ENCODE measurements around the gene RPL13.

The RPL13 gene

GRCh38 chr16:89596061-89596689 is 35.7 kb downstream of the RPL13 start:
- no peak overlapping the region for H3K27ac ChIP-seq (ENCODE audit: low read depth, low read length)
- H3K27me3 ChIP-seq (ENCODE audit: control insufficient read depth, low read length), result no peaks in the 10 kb centered on the region
- no peak overlapping the region for H3K4me2 ChIP-seq (ENCODE audit: low read length)
- no peak overlapping the region for H3K4me3 ChIP-seq (ENCODE audit: low read length)
- H3K9me3 ChIP-seq (ENCODE audit: control insufficient read depth, insufficient read depth, low read length), result no peaks in the 10 kb centered on the region
- no peaks in the 10 kb centered on the region for H3K4me1 ChIP-seq (ENCODE audit: control insufficient read depth, low read length)
- H3F3A ChIP-seq (ENCODE audit: control insufficient read depth, insufficient read depth), result no peaks in the 10 kb centered on the region
- no peaks in the 10 kb centered on the region for H3K79me2 ChIP-seq (ENCODE audit: control insufficient read depth, low read length)
- TF ChIP-seq CTCF (IDR thresholded peaks at IDR 0.05; ENCODE audit: low read depth, low read length, poor library complexity, severe bottlenecking), result no peak
- TF ChIP-seq EZH2phosphoT487 (IDR thresholded peaks at IDR 0.05; ENCODE audit: borderline replicate concordance, low read length), result no peak
- H4K20me1 ChIP-seq (ENCODE audit: control insufficient read depth, insufficient read depth, low read depth, low read length), result no peaks in the 10 kb centered on the region
- H3K36me3 ChIP-seq (ENCODE audit: control insufficient read depth, low read length), result no peaks in the 10 kb centered on the region
- H3K9me2 ChIP-seq (replicated peaks; ENCODE audit: control insufficient read depth, low read length), result no peaks in the 10 kb centered on the region

DNA sequence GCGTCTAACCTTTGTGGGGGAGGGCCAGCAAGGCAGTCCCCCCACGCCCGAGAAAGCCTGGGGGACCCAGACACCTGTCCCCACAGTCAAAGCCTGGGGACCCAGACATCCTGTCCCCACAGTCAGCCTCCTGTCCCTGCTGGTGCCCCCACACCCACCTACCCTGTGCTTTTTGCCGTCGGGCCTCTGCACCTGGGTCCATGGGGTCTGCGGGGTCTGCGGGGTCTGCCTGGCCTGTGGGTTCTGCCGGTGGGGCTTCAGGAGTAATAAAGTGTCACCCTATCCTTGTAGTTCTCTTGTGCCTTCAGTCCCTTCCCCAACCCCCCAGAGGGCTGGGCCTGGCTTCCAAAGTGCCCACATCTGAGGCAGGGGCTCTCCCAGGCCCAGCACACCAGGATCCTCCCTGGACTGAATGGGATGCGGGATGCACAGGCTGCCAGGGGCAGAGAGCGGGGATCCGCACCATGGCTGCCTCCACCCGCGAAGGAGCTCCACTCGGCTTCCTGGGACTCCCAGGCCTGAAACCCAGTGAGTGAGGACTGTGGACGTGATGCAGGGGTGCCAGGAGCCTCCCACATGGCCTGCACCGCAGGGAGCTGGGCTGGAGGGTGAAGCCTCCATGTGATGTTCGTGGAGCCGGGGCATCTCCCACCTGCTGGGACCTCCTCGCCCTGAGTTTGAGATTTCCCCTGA is 36.6 kb downstream of the RPL13 start:
- Histone ChIP-seq H3K4me1 (ENCODE audit: control insufficient read depth, low read length) (no peaks in the 10 kb centered on the region), H4K20me1 (ENCODE audit: control insufficient read depth, insufficient read depth, low read depth, low read length) (no peaks in the 10 kb centered on the region), H3K4me3 (ENCODE audit: low read length) (no peak overlapping the region), H3K27me3 (ENCODE audit: control insufficient read depth, low read length) (no peaks in the 10 kb centered on the region), H3K36me3 (ENCODE audit: control insufficient read depth, low read length) (no peaks in the 10 kb centered on the region), H3K9me2 (replicated peaks; ENCODE audit: control insufficient read depth, low read length) (no peaks in the 10 kb centered on the region), H3K9me3 (ENCODE audit: control insufficient read depth, insufficient read depth, low read length) (no peaks in the 10 kb centered on the region), H3F3A (ENCODE audit: control insufficient read depth, insufficient read depth) (no peaks in the 10 kb centered on the region), H3K79me2 (ENCODE audit: control insufficient read depth, low read length) (no peaks in the 10 kb centered on the region), H3K27ac (ENCODE audit: low read depth, low read length) (no peak overlapping the region), H3K4me2 (ENCODE audit: low read length) (no peak overlapping the region)
- TF ChIP-seq CTCF (IDR thresholded peaks at IDR 0.05; ENCODE audit: low read depth, low read length, poor library complexity, severe bottlenecking) (no peak), EZH2phosphoT487 (IDR thresholded peaks at IDR 0.05; ENCODE audit: borderline replicate concordance, low read length) (no peak)

DNA sequence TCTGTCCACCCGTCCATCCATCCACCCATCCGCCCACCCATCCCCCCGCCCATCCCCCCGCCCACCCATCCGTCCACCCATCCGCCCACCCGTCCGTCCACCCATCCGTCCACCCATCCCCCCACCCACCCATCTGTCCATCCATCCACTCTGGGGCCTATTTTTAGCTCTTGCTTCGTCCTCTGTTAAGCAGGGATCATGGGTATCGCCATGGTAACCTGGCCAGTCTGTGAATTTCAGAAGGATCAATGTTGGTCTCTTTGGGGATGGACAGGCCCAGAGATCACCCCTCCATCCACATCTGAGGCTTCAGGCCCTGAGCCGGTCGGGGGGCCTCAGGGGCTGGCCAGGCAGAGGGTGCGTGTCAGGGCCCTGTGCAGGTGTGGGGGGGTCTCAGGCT is 37.7 kb downstream of the RPL13 start:
- Histone ChIP-seq H3K36me3 (ENCODE audit: control insufficient read depth, low read length) (no peaks in the 10 kb centered on the region), H3K27ac (ENCODE audit: low read depth, low read length) (no peak overlapping the region), H3K4me1 (ENCODE audit: control insufficient read depth, low read length) (no peaks in the 10 kb centered on the region), H3K4me3 (ENCODE audit: low read length) (no peak overlapping the region), H3K9me3 (ENCODE audit: control insufficient read depth, insufficient read depth, low read length) (no peaks in the 10 kb centered on the region), H3K27me3 (ENCODE audit: control insufficient read depth, low read length) (peaks cover 3% of the 10 kb centered on the region; the same call in 1 of the 2 replicates), H3K9me2 (replicated peaks; ENCODE audit: control insufficient read depth, low read length) (no peaks in the 10 kb centered on the region), H3K4me2 (ENCODE audit: low read length) (no peak overlapping the region), H3F3A (ENCODE audit: control insufficient read depth, insufficient read depth) (no peaks in the 10 kb centered on the region), H3K79me2 (ENCODE audit: control insufficient read depth, low read length) (no peaks in the 10 kb centered on the region), H4K20me1 (ENCODE audit: control insufficient read depth, insufficient read depth, low read depth, low read length) (no peaks in the 10 kb centered on the region)
- TF ChIP-seq CTCF (IDR thresholded peaks at IDR 0.05; ENCODE audit: low read depth, low read length, poor library complexity, severe bottlenecking), result no peak
- no peak for TF ChIP-seq EZH2phosphoT487 (IDR thresholded peaks at IDR 0.05; ENCODE audit: borderline replicate concordance, low read length)
